ENCODE measurements around the gene STX5.

DNA sequence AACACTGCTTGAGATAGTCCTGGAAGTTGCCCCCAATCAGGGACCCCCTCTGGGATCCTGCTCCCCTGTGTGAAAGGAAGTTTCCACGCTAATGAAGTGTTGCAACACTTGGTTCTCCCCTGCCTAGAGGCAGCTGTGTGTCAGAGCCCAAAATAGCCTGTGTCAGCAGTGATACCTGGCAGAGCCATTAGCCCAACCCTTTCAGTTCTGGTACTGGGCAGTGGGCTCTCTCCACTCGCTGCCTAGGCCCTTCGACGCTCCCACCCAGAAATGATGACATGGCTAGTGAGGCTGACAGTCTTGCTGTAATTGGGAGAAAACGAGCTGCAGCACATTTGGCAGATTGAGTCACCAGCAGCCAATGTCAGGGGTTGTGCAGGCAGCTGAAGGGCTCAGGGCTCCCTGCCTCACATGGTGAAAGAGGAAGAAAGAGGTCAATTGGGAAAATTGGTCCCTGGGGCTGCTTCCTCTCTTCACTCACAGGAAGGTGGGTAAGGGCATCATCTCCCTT is 25.2 kb downstream of the STX5 start:
- TF ChIP-seq, protein P1, sequence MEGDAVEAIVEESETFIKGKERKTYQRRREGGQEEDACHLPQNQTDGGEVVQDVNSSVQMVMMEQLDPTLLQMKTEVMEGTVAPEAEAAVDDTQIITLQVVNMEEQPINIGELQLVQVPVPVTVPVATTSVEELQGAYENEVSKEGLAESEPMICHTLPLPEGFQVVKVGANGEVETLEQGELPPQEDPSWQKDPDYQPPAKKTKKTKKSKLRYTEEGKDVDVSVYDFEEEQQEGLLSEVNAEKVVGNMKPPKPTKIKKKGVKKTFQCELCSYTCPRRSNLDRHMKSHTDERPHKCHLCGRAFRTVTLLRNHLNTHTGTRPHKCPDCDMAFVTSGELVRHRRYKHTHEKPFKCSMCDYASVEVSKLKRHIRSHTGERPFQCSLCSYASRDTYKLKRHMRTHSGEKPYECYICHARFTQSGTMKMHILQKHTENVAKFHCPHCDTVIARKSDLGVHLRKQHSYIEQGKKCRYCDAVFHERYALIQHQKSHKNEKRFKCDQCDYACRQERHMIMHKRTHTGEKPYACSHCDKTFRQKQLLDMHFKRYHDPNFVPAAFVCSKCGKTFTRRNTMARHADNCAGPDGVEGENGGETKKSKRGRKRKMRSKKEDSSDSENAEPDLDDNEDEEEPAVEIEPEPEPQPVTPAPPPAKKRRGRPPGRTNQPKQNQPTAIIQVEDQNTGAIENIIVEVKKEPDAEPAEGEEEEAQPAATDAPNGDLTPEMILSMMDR (IDR thresholded peaks at IDR 0.05; ENCODE audit: low read depth, low read length, poor library complexity, severe bottlenecking), result no peak
- no peak for TF ChIP-seq EZH2phosphoT487 (IDR thresholded peaks at IDR 0.05; ENCODE audit: borderline replicate concordance, low read length)
